ENCODE data around the gene ARHGEF2.
A peak's percentile ranks its signal among the peaks of the same experiment; 100 is the strongest.
"Not testable (repeated sequence)": the region's sequence is repeated elsewhere in the genome, so short reads cannot be mapped to it uniquely, and the experiment has no call there.

The ARHGEF2 gene

GRCh38 chr1:155990005-155990739 is 11.8 kb upstream of the ARHGEF2 start:
- DNase-seq, result no peak

DNA sequence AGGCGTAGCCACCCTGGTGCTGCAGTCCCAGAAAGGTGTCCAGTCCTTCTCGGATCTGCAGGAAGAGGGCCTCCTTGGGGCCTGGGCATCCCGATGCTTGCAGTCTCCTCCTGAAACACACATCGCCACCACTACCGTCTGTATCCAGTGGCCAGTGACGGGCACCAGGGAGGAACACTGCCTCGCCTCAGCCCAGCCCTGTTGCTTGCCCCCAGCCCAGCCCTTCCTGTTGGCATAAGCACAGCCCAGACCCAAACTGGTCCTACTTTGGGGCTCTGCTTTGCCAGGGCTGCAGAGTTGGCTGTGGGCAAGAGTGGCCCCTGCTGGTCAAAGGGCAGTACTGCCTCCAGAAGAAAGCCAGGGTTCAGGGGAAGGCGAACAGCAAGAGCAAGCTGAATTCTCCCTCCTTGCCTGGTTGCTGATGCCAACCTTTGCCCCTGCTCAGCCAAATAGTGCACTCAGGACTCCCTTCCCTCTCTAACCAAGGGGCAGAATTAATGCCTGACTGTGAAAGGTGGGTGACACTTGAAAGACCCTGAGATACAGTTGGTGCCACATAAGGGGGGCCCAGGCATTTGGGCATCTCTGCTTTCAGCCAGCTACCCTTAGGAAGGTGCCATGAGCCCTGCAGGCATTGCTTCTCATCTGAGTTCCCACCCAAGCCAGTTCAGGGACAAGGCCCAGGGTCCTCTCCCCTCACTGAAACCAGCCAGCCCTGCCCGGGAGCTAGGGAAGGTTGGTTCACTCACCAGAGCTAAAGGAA is 11.1 kb upstream of the ARHGEF2 start:
- DNase-seq, result peak; percentile 7

DNA sequence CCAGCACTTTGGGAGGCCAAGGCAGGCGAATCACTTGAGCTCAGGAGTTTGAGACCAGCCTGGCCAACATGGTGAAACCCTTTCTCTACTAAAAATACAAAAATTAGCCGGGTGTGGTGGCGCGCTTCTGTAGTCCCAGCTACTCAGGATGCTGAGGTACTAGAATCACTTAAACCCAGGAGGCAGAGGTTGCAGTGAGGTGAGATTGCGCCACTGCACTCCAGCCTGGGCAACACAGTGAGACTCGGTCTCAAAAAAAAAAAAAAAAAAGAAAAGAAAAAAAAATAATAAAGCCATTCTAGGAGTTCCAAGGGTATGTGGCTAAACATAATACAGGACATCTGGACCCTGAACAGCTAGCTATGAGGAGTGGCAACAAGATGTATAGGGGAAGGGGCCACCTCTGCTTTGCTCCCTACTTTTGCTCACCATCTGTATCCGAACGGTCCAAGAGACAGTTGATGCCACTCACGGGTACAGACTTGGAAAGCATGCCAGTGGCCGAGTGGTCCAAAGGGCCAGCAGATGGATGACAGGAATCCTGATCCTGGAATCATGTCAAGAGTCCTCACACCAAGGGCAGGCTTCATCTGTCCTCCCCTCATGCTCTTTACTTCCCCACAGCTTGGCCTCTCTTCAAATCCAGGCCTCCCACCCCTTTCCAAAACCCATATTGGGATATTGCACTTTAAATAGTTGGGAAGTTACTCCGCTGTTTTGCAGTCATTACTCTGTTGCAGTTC is 6.7 kb upstream of the ARHGEF2 start:
- not testable (repeated sequence) for DNase-seq

DNA sequence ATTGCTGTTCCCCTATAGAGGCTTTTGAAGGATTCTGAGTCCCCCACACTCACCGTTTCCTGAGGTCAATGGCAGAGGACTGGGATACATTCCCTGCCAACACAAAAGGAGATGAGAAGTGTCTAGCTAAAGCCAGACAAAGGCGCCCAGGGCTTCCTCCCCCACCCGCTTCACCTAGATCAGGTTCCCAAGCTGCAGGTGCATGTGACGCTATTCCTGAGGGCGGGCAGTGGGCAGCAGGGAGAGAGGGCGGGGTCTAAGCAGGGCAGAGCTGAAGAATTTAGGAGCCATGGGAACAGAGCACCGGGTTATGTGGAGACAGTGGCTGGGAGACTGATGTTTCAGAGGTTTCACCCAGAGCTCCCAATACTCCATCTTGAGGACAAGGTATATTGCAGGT is 6.0 kb upstream of the ARHGEF2 start:
- DNase-seq, result peak; percentile 88

DNA sequence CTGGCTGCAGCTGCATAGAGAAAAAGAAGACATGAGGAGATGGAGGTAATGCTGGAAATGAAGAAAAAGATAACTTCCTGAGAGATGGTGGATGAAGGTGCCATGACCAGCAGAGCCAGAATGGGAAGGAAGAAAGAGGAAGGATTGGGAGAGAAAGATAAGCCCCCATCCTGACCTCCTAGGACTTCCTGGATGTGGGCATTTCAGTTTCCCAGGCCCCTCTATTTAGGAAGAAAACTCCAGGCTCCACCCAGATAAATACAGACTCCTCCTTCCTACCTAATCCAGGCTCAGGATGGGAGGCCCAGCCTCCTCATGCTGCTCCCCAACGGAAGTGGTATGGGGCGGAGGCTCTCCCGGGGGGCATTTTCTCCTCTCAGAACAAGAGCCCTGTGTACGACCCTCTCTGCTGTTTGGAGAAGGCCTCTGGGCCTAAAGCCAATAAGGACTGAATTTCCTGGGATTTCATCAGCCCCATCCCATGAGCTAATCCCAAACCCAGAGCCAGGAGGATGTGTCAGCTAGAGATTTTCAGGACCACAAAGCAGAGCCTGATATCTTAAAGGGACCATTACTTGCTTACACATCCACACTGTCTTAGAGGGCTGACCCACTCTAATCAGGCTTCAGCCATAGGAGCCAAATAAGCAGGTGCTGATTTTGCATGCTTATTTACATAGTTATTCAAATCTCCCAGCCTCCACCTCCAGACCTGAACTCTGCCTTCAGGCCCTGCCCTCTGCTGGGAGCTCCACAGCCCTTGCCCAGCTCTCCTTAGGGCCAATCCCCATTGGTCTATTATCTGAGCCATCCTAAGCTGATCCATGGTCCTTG is 5.1 kb upstream of the ARHGEF2 start:
- DNase-seq, result peak; percentile 58

GRCh38 chr1:155982106-155982505 is 3.8 kb upstream of the ARHGEF2 start:
- DNase-seq, result no peak

- DNase-seq, result no peak
Observed at GRCh38 chr1:155981266-155982088, 3.1 kb upstream of the ARHGEF2 start.

GRCh38 chr1:155979597-155980343 is 1.4 kb upstream of the ARHGEF2 start:
- no peak for DNase-seq

DNA sequence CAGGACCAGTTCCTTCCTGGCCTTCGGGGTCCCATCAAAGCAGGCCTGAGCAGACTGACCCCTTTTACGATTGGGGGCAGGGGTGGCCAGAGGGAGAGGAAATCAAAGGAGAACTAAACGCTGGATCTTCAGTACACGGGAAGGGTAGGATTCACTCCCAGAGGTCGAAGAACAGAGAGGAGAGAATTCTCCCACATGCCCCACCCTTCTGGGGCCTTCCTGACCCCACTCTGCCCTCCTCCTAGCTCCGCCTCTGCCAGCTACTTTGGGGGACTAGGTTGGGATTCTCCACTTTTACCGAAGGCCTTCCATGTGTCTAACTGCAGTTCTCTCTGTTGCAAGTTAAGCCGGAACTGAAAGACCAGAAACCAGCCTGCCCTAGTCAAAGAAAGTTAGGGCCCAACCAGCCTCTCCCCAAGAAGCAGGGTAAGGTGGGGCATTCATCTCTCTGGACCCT is 654 bp upstream of the ARHGEF2 start:
- DNase-seq, result no peak

- no peak for DNase-seq
Observed at GRCh38 chr1:155977690-155978324, 540 bp downstream of the ARHGEF2 start.

GRCh38 chr1:155976913-155977689 is 1.2 kb downstream of the ARHGEF2 start:
- peak; percentile 54 for DNase-seq

GRCh38 chr1:155976062-155976912 is 2.1 kb downstream of the ARHGEF2 start:
- no peak for DNase-seq

DNA sequence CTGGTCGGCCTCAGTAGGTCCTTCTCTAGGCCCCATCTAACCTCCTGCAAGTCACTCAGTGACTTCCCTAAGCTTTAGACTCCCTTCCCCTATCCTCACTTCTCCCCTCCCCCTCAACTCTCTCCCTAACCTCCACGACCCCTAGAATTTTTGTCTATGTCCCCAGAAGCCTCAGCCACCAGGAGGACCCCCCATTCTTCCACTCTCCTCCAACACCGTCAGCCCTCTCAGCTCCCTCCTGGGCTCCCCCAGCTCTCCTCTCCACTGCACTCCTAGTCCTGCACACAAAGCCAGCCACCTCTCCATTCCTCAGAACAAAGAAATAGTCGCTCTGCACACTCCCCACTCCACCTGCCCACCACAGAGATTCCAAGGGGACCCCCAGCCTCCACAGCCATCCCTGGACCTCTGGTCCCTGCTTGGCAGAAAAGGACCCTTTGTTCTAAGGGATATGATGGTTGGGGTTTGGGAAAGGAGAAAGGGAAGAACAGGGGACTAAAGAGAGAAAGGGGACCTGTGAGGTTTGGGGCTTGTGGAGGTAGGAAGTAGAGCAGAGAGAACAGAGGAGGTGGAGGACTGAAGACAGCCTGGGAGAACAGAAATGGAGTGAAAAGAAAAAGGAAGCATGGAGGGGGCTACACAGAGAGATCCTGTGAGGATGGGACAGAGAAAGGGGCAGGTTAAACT is 2.8 kb downstream of the ARHGEF2 start:
- no peak for DNase-seq

DNA sequence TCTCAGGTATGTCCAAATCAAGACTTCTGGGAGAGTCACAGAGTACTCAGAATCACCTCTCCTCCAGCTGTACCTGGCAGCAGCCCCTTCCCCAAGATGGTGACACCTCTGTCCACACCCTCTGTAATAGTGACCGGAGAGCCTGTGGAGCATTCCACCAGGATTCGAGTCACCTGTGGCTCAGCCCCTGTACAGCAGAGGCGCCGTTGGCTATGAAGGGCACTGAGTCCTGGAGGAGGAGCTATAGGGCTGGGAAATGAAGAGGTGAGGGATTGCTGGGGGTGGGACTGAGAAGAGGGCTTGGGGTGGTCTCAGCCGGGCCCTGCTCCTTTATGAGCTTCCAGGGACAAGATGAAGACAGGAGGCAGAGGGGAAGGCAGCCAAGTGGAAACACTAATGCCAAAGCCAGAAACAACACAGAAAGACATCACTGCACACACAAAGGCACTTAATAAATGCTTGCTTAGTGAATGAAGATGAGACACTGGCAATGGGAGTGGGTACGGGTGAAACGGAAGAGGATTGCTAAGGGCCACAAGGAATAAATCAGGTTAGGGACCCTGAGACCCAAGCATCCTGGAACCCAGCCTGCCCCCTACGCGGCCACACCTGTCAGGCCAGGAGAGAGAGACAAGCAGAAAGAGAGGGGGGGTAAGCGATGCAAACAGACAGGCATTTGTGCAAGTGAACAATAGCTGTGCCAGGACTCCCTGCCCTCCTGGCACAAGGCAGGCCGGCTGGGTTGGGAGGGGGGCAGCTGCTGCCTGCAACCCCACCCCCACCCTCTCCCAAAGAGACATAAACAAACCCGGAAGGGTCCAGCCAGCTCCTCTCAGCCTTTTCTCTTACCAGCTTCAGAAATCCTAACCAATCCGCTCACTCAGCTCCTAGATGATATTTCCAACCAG is 3.9 kb downstream of the ARHGEF2 start:
- DNase-seq, result peak; percentile 68

GRCh38 chr1:155973723-155974122 is 4.6 kb downstream of the ARHGEF2 start:
- no peak for DNase-seq

DNA sequence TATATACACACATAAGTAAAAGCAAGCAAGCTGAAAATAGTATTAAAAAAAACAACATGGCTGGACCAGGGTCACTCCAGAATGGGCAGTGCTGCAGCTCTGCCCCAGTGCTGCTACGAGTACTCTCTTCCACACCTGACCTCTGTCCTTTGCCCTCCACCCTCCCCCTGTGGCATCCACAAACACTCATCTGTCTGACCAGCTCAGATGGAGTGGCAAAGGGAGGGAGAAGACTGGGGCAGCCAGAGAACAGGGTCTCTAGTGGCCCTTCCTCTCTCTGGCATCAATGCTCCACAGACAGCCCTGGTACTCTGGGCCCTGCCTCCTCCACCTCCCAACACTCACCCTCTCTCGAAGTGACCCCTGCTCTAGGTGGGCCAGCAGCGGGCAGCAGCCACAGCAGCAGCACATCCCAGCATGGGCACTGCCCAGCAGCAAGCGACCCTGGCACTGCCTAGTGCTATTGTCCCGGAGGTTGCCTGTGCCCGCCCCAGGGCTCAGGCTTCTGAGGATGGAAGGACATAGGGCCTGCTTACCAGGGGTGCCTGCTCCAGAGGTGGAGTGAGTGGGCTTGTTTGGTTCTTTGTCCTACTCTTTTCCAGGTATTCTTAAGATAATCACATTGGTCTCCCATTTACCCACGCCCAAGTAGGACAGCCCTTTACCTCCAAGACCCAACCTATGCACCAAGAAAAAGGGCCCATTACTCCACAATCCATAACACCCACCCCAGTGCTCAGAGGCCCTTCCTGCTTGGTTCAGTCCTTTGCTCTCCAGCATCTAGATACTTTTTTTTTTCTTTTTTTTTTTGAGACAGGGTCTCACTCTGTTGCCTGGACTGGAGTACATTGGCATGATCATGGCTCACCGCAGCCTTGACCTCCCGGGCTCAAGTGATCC is 6.2 kb downstream of the ARHGEF2 start:
- DNase-seq, result no peak

All from NCI-H2029 treated with DMSO at 0.1 percent for 48 hours (cell line).